GM18502 (cell line): ENCODE data around the gene POLA2.
A peak's percentile ranks its signal among the peaks of the same experiment; 100 is the strongest.

Source experiments
- ATAC-seq: cut with Tn5 transposase; IDR thresholded peaks from one replicate; pipeline ENCODE4 v1.9.1; 2021; ENCODE audit warnings: mild to moderate bottlenecking; ENCODE audit not compliant: unreplicated experiment, poor library complexity

POLA2 gene

DNA sequence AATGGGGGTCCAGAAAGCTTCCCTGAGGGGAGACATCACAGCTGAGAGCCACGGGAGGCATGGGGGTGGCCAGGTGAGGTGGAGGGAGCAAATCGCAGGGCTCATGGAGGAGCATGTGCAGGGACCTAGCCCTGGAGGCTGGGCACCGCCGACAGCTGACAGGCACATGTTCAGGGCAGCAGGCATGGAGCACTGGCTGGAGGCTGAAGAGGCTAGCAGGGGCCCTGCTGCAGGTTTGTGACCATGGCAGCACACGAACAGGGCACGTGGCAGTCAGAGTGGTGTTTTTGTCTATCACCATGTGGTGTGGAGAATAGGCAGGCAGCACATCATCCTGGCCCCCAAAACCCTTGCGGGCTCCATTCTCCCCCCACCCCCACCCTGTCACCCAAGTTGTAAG lies 42.9 kb downstream of the POLA2 start:
- no peak for ATAC-seq

- ATAC-seq: no peak
These were observed 43.9 kb downstream of the POLA2 start for GRCh38 chr11:65305501-65306268.

DNA sequence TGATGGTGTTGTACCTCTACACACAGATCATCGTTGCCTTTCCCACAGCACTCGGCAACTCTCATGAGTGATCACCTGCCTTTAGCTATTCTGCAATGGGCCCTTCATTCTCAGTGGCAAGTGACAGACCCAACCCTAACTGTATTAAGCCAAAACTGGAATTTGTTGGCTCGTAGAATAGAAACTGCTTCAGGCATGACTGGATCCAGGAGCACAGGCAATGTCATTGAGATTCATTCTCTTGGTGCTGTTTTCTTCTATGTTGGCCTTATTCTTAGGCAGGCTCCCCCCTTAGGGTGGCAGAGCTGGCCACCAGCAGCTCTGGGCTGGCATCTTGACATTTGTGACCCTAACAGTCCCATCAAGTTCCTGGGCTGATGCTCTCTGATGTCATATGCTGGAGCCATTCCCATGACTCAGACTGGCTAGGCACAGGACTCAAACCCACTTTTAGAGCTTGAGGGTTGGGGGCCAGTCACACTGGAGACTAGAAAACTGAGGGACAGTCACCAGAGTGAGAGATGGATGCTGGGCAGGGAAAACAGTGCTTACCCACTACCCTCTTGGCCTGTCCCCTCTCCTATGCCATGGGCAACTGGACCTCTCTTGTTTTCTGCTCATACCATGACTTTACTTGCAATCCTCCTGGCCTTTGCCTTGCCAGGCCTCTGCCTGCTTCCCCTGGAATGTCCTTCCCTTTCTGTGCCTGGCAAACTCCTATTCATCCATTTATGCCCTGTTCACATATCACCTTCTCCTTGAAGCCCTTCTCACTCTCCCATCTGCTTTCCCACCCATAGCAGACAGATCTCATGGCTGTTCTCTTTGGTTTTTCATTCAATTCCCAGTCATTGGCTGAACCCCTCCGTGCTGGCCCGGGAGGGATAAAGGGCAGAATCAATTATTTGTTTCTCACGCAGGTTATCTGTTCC lies 45.8 kb downstream of the POLA2 start:
- no peak for ATAC-seq

DNA sequence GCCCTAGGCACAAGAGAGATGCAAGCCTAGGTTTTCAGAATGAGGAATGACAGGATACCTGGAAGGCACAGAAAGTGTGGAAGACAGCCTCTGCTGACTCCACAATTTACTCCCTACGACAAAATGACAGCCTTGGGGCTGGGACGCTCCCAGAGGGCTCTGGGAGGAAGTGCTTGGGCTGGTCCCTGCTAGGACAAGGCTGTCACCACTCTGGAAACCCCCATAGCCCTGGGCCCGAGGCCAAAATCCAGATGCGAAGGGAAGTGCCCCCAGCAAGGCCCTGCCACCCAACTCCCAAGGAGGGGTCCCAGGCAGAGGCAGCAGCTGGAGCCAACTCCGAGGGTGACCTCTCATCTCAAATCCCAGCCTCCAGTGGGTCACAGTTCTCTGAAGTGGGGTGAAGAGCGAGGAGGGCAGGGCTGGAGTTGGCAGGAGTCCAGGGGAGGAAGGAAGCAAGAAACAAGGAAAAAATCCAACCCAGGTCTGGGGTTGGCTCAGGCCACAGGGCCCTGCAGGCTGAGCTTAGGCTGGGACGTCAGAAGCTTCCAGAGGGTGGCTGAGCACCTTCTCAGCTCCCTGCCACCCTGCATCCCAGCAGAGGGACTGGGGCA lies 46.6 kb downstream of the POLA2 start:
- no peak for ATAC-seq

DNA sequence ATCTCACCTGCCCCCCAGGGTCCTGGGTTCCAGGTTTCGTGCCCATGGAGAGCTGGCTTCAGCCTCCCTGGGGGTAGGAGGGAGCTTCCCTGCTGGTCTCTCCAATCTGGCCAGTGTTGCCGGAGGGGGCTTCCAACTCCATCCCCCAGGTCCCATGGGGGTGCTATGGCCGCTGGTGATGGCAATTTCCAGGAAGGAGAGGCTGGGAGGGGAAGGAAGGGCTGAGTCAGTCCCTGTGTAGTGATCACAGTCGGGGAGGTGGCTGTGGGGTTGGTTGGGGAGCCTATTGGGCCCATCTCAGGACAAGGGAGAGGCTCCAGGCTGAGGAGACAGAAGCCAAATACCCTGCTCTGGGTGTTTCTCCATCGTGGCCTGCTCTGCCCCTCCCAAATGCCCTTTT lies 47.2 kb downstream of the POLA2 start:
- ATAC-seq: no peak

GRCh38 chr11:65310215-65310614 lies 48.5 kb downstream of the POLA2 start:
- no peak for ATAC-seq

GRCh38 chr11:65310736-65311135 lies 49.0 kb downstream of the POLA2 start:
- ATAC-seq: no peak

- no peak for ATAC-seq
These were observed 49.5 kb downstream of the POLA2 start for GRCh38 chr11:65311170-65311678.

- peak; percentile 83 for ATAC-seq
These were observed 52.9 kb downstream of the POLA2 start, which contains the start of gene CDC42EP2 for GRCh38 chr11:65314501-65315203. CDC42EP2 (plus strand) TSS chr11:65314866; CDS start chr11:65320899, 6,033 bp downstream.

DNA sequence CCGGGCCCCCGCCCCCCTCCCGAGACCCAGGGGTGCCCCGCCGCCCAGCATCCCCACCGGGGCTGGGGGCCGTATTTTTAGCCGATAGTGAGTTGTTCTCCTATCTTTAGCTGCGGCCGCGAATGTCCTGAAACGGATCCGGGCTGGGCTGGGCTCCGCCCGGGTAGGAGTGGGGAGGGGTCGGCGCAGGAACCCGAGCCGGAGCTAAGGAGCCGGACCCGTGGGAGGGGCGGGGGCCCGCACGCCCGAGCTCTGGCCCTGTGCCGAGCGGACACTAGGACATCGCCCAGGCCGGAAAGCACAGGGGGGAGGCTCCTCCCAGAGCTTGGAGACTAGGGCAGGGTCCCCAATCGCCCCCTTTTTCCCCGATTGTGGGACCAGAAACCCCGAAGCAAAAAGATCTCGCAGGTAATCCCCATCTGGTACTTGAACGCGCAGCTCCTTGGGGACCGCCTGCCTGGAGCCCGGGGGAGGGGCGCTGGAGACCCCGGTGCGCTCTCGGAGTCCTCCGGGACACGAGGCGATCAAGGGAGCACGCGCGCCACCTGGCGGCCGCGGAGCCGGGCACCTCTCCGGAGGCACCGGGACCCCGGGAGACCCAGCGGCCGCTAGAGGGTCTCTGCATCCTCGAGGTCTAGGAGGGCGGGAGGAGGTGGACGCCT lies 53.6 kb downstream of the POLA2 start:
- ATAC-seq: peak; percentile 8

GRCh38 chr11:65315866-65316226 lies 54.1 kb downstream of the POLA2 start:
- no peak for ATAC-seq

GRCh38 chr11:65316227-65317024 lies 54.7 kb downstream of the POLA2 start:
- no peak for ATAC-seq

DNA sequence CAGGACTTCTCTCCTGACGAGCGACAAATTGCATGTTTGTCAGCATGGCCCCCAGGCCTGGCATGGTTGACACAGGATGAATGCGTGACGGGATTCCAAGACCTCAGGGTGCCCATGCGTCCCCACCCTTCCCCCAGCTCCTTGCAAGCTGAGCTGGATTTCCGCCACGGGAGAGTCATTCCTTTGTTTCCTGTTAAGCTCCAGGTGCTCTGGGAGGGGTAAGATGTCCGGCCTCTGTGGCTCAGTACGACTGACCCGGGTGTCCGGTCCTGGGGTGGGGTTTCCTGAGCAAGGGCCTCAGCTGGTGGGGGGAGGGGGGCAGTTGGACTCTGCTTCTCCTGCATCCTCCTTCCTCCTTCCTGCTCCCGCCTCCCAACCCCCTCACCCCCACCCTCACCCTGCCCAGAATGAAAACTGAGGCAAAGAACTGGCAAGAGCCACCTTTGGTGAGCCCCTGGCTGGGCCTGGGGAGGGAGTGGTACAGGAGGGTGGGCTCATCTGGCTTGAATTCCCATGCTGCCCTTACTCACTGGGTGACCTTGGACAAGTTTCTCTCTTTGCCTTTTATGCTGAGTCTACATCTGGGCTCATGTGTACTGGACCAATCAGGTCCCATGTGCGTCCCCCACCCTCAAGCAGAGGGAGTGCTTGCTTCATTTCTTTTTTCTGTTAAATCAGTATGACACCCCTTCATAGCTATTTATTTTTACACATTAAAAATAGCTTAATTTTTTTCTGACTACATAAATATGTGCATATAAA lies 55.4 kb downstream of the POLA2 start:
- ATAC-seq: no peak

DNA sequence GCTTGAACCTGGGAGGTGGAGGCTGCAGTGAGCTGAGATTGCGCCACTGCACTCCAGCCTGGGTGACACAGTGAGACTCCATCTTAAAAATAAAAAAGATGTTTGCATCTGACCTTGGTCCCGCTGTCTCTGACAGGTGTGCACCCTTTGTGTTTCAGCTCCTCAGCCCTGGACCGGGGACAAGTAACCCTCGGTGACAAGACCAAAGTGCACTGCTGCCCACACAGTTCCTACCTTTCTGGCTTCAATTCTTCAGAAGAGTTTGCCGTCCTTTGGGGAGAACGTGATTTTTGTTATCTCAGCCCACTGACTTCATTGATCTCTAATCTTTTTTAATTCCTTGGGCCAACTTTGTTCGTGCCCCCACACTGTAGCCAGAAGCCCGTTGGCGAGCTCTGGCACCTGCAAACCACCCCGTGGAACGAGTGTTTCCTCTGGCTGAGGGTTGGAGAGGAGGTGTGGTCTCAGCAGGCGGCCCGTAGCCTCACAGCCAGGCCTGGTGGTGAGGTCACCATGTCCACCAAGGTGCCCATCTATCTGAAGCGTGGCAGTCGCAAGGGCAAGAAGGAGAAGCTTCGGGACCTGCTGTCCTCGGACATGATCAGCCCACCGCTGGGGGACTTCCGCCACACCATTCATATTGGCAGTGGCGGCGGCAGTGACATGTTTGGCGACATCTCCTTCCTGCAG lies 58.8 kb downstream of the POLA2 start:
- ATAC-seq: no peak

DNA sequence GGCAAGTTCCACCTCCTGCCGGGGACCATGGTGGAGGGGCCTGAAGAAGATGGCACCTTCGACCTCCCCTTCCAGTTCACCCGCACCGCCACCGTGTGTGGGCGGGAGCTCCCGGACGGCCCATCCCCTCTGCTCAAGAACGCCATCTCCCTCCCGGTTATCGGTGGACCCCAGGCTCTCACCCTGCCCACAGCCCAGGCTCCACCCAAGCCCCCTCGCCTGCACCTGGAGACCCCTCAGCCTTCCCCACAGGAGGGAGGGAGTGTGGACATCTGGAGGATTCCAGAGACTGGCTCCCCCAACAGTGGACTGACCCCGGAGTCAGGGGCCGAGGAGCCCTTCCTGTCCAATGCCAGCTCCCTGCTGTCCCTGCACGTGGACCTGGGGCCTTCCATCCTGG lies 59.3 kb downstream of the POLA2 start:
- no peak for ATAC-seq

DNA sequence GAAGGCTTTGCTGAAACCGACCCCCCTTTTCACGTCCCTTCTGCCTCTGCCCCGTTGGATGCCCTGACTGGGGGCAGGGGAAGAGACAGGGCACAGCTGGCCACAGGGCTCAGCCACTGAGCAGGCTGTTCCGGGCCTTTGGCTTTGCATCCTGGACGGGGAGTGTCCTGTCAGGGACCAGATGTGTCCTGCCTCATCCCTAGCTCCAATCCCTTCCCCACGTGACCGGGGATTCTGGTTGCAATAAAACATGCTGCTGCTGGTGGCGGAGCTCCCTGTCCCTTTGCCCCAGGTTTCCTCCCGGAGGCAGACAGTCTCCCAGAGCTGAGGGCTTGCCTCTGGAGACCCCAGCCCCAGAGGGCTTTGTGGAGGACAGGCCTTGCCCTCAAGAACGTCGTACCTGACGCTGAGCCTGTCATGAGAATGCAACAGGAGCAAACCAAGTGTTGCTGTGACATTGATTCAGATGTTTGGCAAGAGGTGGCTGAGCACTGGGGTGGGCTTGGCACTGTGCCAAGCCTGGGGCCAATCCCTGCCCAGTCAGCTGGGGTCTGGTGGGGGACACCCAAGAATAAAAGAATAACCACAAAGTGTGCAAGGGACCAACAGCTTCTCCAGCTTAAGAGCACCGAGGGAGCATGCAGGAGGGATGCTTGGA lies 60.2 kb downstream of the POLA2 start:
- no peak for ATAC-seq

DNA sequence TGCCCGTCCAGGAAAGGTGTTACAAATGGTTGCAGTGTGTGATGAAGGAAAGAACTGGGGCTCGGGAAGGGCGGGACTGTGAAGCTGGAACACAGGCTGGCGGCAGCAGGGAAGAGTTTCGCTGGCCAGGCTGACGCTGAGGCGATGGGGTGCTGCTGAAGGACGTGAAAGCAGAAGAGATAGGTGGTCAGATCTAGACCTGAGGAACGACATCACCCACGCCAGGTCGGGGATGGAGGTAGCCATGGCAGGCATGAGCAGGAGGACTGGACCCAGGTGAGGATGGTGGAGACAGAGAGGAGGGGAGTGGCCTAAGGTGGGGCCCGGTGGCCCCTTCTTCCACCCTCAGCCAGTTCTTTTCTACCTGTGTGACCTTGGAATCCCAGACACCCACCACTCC lies 62.1 kb downstream of the POLA2 start:
- ATAC-seq: no peak
